IMR-90 (cell line): ENCODE measurements around the gene PSEN1. TPM values are rescaled to one million over a fixed set of nuclear protein-coding genes. Genes with fewer than 3 reads are reported as not detected.
A peak's percentile ranks its signal among the peaks of the same experiment; 100 is the strongest.

ENCODE experiments used
- ATAC-seq: fragments of 200-7000 bp; cut with Tn5 transposase; 2 replicates; pipeline ENCODE4 v1.9.1; 2020; ENCODE audit warnings: low read depth, mild to moderate bottlenecking, moderate library complexity
- BruUV-seq: library from RNA; stranded (reverse); fragments of 400-500 nt; replicated peaks from 2 replicates; lab custom pipeline; 2021; lab: Mats Ljungman, UMichigan
- CTCF ChIA-PET: fragments of 300-600 bp; formaldehyde crosslinking; extraction: SDS; loops from one replicate; lab custom pipeline; 2021; ENCODE audit warnings: antibody characterized with exemption; lab: Yijun Ruan, JAX
- POLR2A ChIA-PET: fragments of 300-600 bp; sonication (Branson Sonifier 250); formaldehyde crosslinking; loops from one replicate; lab custom pipeline; 2022; ENCODE audit warnings: antibody characterized with exemption; ENCODE audit not compliant: unreplicated experiment; lab: Charles Lee
- DNase-seq: peaks from one replicate; pipeline ENCODE4 v3.0.0; 2013
- H2AFZ ChIP-seq: replicated peaks from 2 replicates; pipeline ENCODE3; 2013; ENCODE audit warnings: low read length, mild to moderate bottlenecking; ENCODE audit not compliant: poor library complexity
- H2AK5ac ChIP-seq: 2 replicates; pipeline ENCODE4 v1.6.1; 2013; ENCODE audit warnings: low read depth, low read length, inconsistent platforms
- H2AK9ac ChIP-seq: replicated peaks from 2 replicates; pipeline ENCODE3; 2013; ENCODE audit warnings: mild to moderate bottlenecking, low read depth, low read length, moderate library complexity; ENCODE audit not compliant: poor library complexity
- H2BK120ac ChIP-seq: 2 replicates; pipeline ENCODE4 v1.6.1; 2013; ENCODE audit warnings: low read depth, low read length, inconsistent platforms
- H2BK15ac ChIP-seq: 3 replicates; pipeline ENCODE4 v1.6.1; 2013; ENCODE audit warnings: low read depth, low read length, inconsistent platforms
- H2BK20ac ChIP-seq: 2 replicates; pipeline ENCODE4 v1.6.1; 2013; ENCODE audit warnings: low read depth, mild to moderate bottlenecking, inconsistent platforms, low read length, moderate library complexity
- H2BK5ac ChIP-seq: 2 replicates; pipeline ENCODE4 v1.6.1; 2013; ENCODE audit warnings: mild to moderate bottlenecking, low read depth, low read length, inconsistent platforms; ENCODE audit not compliant: poor library complexity, severe bottlenecking
- H3K14ac ChIP-seq: replicated peaks from 2 replicates; pipeline ENCODE4 v1.6.1; 2013; ENCODE audit warnings: low read depth, low read length, inconsistent platforms
- H3K18ac ChIP-seq: 2 replicates; pipeline ENCODE4 v1.6.1; 2013; ENCODE audit warnings: low read depth, low read length, control low read depth
- H3K23ac ChIP-seq: 2 replicates; pipeline ENCODE4 v1.6.1; 2013; ENCODE audit warnings: low read depth, low read length, inconsistent platforms
- H3K27ac ChIP-seq: 2 replicates; pipeline ENCODE4 v1.5.1; 2013; ENCODE audit warnings: mild to moderate bottlenecking, control low read depth, low read length; ENCODE audit not compliant: insufficient read depth
- H3K27me3 ChIP-seq: 2 replicates; pipeline ENCODE4 v1.6.1; 2013; ENCODE audit warnings: low read length; ENCODE audit not compliant: control insufficient read depth, insufficient read depth
- H3K36me3 ChIP-seq: 2 replicates; pipeline ENCODE4 v1.6.1; 2013; ENCODE audit warnings: low read length, mixed read lengths; ENCODE audit not compliant: control insufficient read depth, insufficient read depth
- H3K4ac ChIP-seq: 2 replicates; pipeline ENCODE4 v1.6.1; 2013; ENCODE audit warnings: low read depth, low read length, inconsistent platforms
- H3K4me1 ChIP-seq: 2 replicates; pipeline ENCODE4 v1.6.1; 2013; ENCODE audit warnings: low read length, mixed read lengths; ENCODE audit not compliant: control insufficient read depth, insufficient read depth
- H3K4me2 ChIP-seq: 2 replicates; pipeline ENCODE4 v1.6.1; 2013; ENCODE audit warnings: low read depth, mild to moderate bottlenecking, control low read depth, low read length, moderate library complexity
- H3K4me3 ChIP-seq: 2 replicates; pipeline ENCODE4 v1.5.1; 2013; ENCODE audit warnings: low read depth, mild to moderate bottlenecking, control low read depth, low read length, moderate library complexity; ENCODE audit not compliant: insufficient read depth
- H3K56ac ChIP-seq: 2 replicates; pipeline ENCODE4 v1.6.1; 2013; ENCODE audit warnings: low read length, inconsistent platforms; ENCODE audit not compliant: insufficient read depth; ENCODE audit errors: extremely low read depth
- H3K79me1 ChIP-seq, 2 experiments: 2 replicates each; pipeline ENCODE4 v1.6.1; 2013; ENCODE audit warnings: low read length in 2 of 2, inconsistent platforms in 1 of 2, low read depth in 1 of 2
- H3K9ac ChIP-seq: 2 replicates; pipeline ENCODE4 v1.6.1; 2013; ENCODE audit warnings: low read depth, low read length, control low read depth
- H3K9me1 ChIP-seq: 2 replicates; pipeline ENCODE4 v1.6.1; 2013; ENCODE audit warnings: low read length, inconsistent platforms; ENCODE audit not compliant: insufficient read depth
- H3K9me3 ChIP-seq: 2 replicates; pipeline ENCODE4 v1.6.1; 2013; ENCODE audit warnings: low read length; ENCODE audit not compliant: control insufficient read depth, insufficient read depth
- H4K20me1 ChIP-seq: 2 replicates; pipeline ENCODE4 v1.6.1; 2013; ENCODE audit warnings: low read length, inconsistent platforms; ENCODE audit not compliant: insufficient read depth
- H4K5ac ChIP-seq: 2 replicates; pipeline ENCODE4 v1.6.1; 2013; ENCODE audit warnings: mild to moderate bottlenecking, low read depth, low read length, control low read depth
- H4K8ac ChIP-seq, 2 experiments: 2 replicates each; pipeline ENCODE4 v1.6.1; 2013; ENCODE audit warnings: low read depth in 2 of 2, low read length in 2 of 2, control low read depth in 1 of 2, inconsistent platforms in 1 of 2
- H4K91ac ChIP-seq: 2 replicates; pipeline ENCODE4 v1.6.1; 2013; ENCODE audit warnings: low read depth, low read length, inconsistent platforms; ENCODE audit not compliant: insufficient read depth
- BHLHE40 ChIP-seq: fragments of 150-350 bp; IDR thresholded peaks from 2 replicates; pipeline ENCODE4 v1.6.1; 2016; ENCODE audit warnings: mild to moderate bottlenecking, low read depth, low read length
- FOS ChIP-seq: fragments of 150-350 bp; IDR thresholded peaks from 2 replicates; pipeline ENCODE4 v1.6.1; 2016; ENCODE audit warnings: low read depth, low read length
- MAFK ChIP-seq: IDR thresholded peaks from 2 replicates; pipeline ENCODE4 v1.6.1; 2012; ENCODE audit warnings: low read depth, low read length, improper control_type of control experiment
- MAZ ChIP-seq: IDR thresholded peaks from 2 replicates; pipeline ENCODE4 v1.6.1; 2012; ENCODE audit warnings: low read depth, mild to moderate bottlenecking, low read length, improper control_type of control experiment, moderate library complexity, borderline replicate concordance
- RFX5 ChIP-seq: IDR thresholded peaks from 2 replicates; pipeline ENCODE4 v1.8.0; 2012; ENCODE audit warnings: low read depth, mild to moderate bottlenecking, low read length, moderate library complexity
- WGBS, 2 experiments: methylation state at CpG; one replicate each; pipeline versions ENCODE4 v1.1.5 to v1.1.7; 2013; ENCODE audit warnings: missing lambda C conversion rate in 2 of 2; ENCODE audit not compliant: insufficient read length in 1 of 2; ENCODE audit errors: extremely low coverage in 2 of 2; 5-methylcytosine and 5-hydroxymethylcytosine counted together
- dilution Hi-C: fragments of 300-500 bp; cut with HindIII; formaldehyde crosslinking; loops from one replicate; pipeline ENCODE4 v1.14.3; 2018; ENCODE audit warnings: low sequenced_read_pairs; ENCODE audit not compliant: unreplicated experiment
- in situ Hi-C: fragments of 300-500 bp; cut with MboI; formaldehyde crosslinking; loops from 3 replicates; pipeline ENCODE4 v1.14.3; 2019; ENCODE audit warnings: low sequenced_read_pairs, inconsistent platforms, mixed read lengths
- intact Hi-C: fragments of 100-400 bp; cut with micrococcal nuclease; formaldehyde crosslinking; loops from 2 replicates; pipeline ENCODE4 v1.10.0; 2022
- polyA plus RNA-seq, 3 experiments: library from polyadenylated mRNA; depleted of rRNA; stranded (reverse); fragments of >200 nt; gene quantifications; 2 replicates each; pipeline ENCODE4 v1.2.3, GENCODE V29; 2012; ENCODE audit warnings: low replicate concordance in 1 of 3
- total RNA-seq: library from RNA; depleted of rRNA; stranded (reverse); fragments of >200 nt; gene quantifications from 2 replicates; pipeline ENCODE4 v1.2.3, GENCODE V29; 2012

PSEN1 gene
- total and polyA plus RNA-seq, 2 of the 4 experiments (the other 2 are of a cell fraction): 14.8 to 62.7 TPM

- Histone ChIP-seq H4K20me1 (peaks cover 5% of the 10 kb centered on the region; the same call in 1 of the 2 replicates), H2AK9ac (peak overlapping the region; percentile 10), H3K56ac (no peak overlapping the region), H3K27ac (no peak overlapping the region; the same call in 1 of the 2 replicates), H3K36me3 (no peaks in the 10 kb centered on the region), H3K27me3 (peaks cover 54% of the 10 kb centered on the region), H2BK20ac (no peak overlapping the region), H2BK15ac (no peak overlapping the region), H2BK5ac (no peak overlapping the region), H3K4ac (no peak overlapping the region), H2BK120ac (peak overlapping the region; percentile 16; the same call in 1 of the 2 replicates), H3K9me1 (peaks cover 4% of the 10 kb centered on the region), H3K9me3 (no peaks in the 10 kb centered on the region), H2AK5ac (no peak overlapping the region), H3K4me1 (peaks cover 21% of the 10 kb centered on the region), H3K9ac (no peak overlapping the region), H4K91ac (0 out of 2 replicates have a peak overlapping the region, but pooled peaks have one; percentile 12), H3K18ac (no peak overlapping the region), H4K5ac (no peak overlapping the region), H3K23ac (no peak overlapping the region), H2AFZ (peak overlapping the region; percentile 80), H3K4me2 (peak overlapping the region; percentile 65), H3K14ac (no peak overlapping the region), H3K79me1 (0 out of 4 replicates have a peak, but pooled peaks cover 0 to 4% of the 10 kb centered on the region in 2 experiments), H4K8ac (no peak overlapping the region), H3K4me3 (no peak overlapping the region)
- ChIA-PET POLR2A (no interaction called here), CTCF (no interaction called here)
- dilution Hi-C loops (no loop called here), in situ Hi-C loops (no loop called here), intact Hi-C loops (no loop called here)
- TF ChIP-seq MAZ: peak; percentile 100
- TF ChIP-seq MAFK: peak; percentile 78
- peak; percentile 51; the same call in 1 of the 2 replicates for TF ChIP-seq FOS
- no peak for TF ChIP-seq RFX5
- TF ChIP-seq BHLHE40: no peak
- ATAC-seq: peak; percentile 70
- WGBS, 2 experiments: no CpG with 5 or more reads among the region's 10 CpGs
- no TSS peak for BruUV-seq
- peak; percentile 73 for DNase-seq
These were observed 102.1 kb downstream of the PSEN1 start for GRCh38 chr14:73238424-73238852.
